K562 (cell line): ENCODE results near the gene SOX8. TPM values are rescaled to one million over a fixed set of nuclear protein-coding genes. Genes with fewer than 3 reads are reported as not detected.

ENCODE experiments used
- FIP1L1 ChIP-seq: fragments of 200-400 bp; formaldehyde crosslinking; IDR thresholded peaks from 2 replicates; pipeline ENCODE4 v1.6.1; 2018; ENCODE audit warnings: mild to moderate bottlenecking, low read depth, low read length; ENCODE audit not compliant: poor library complexity, severe bottlenecking
- FUS ChIP-seq: fragments of 200-400 bp; formaldehyde crosslinking; optimal IDR thresholded peaks from 2 replicates; pipeline ENCODE3; 2017; ENCODE audit warnings: low read depth, low read length
- HDAC2 ChIP-seq: fragments of 450-650 bp; IDR thresholded peaks from 2 replicates; pipeline ENCODE4 v1.6.1; 2016; ENCODE audit warnings: mild to moderate bottlenecking
- KDM2B ChIP-seq: fragments of 250-450 bp; sonication (Bioruptor Pico); IDR thresholded peaks from 2 replicates; pipeline ENCODE4 v1.8.0; 2021; ENCODE audit warnings: mild to moderate bottlenecking, moderate library complexity
- L3MBTL2 ChIP-seq: fragments of 450-650 bp; IDR thresholded peaks from 2 replicates; pipeline ENCODE4 v1.6.1; 2016; ENCODE audit warnings: mild to moderate bottlenecking, moderate library complexity
- NFYB ChIP-seq: IDR thresholded peaks from 2 replicates; pipeline ENCODE4 v1.6.1; 2011; ENCODE audit warnings: mild to moderate bottlenecking, moderate library complexity; ENCODE audit not compliant: insufficient read length; ENCODE audit errors: extremely low read depth
- POLR2AphosphoS2 ChIP-seq: IDR thresholded peaks from 2 replicates; pipeline ENCODE4 v1.6.1; 2012; ENCODE audit warnings: low read length, improper control_type of control experiment
- RBM34 ChIP-seq: fragments of 200-400 bp; formaldehyde crosslinking; IDR thresholded peaks from 2 replicates; pipeline ENCODE4 v1.6.1; 2018; ENCODE audit warnings: low read length, borderline replicate concordance; ENCODE audit not compliant: insufficient read depth
- SRSF3 ChIP-seq: fragments of 200-400 bp; formaldehyde crosslinking; IDR thresholded peaks from 2 replicates; pipeline ENCODE4 v1.6.1; 2016; ENCODE audit warnings: mild to moderate bottlenecking, low read length, moderate library complexity; ENCODE audit not compliant: insufficient read depth
- TFAP4 ChIP-seq: sonication (generic); formaldehyde crosslinking; IDR thresholded peaks from 2 replicates; pipeline ENCODE4 v1.8.0; 2022; ENCODE audit warnings: missing genetic modification reagents, mild to moderate bottlenecking, moderate library complexity, borderline replicate concordance
- YBX1 ChIP-seq: fragments of 450-650 bp; IDR thresholded peaks from 2 replicates; pipeline ENCODE4 v1.7.1; 2016; ENCODE audit warnings: mild to moderate bottlenecking
- ZBTB43 ChIP-seq: sonication (generic); formaldehyde crosslinking; IDR thresholded peaks from 2 replicates; pipeline ENCODE4 v1.8.0; 2023; ENCODE audit warnings: mild to moderate bottlenecking, missing genetic modification reagents
- ZFX ChIP-seq: sonication (generic); formaldehyde crosslinking; IDR thresholded peaks from 2 replicates; pipeline ENCODE4 v1.8.0; 2022; ENCODE audit warnings: mild to moderate bottlenecking, missing genetic modification reagents, moderate library complexity
- ZNF124 ChIP-seq: sonication (generic); formaldehyde crosslinking; IDR thresholded peaks from 2 replicates; pipeline ENCODE4 v1.8.1; 2022; ENCODE audit warnings: missing genetic modification reagents
- ZNF174 ChIP-seq: fragments of 250-450 bp; sonication (Bioruptor Pico); IDR thresholded peaks from 2 replicates; pipeline ENCODE4 v1.4.0; 2020; ENCODE audit warnings: mild to moderate bottlenecking
- ZNF584 ChIP-seq: fragments of 200-800 bp; sonication (Bioruptor generic); IDR thresholded peaks from 2 replicates; pipeline ENCODE4 v1.6.1; 2016; ENCODE audit warnings: low read depth, mild to moderate bottlenecking, missing genetic modification characterization, missing compliant biosample characterization
- polyA plus RNA-seq, 8 experiments: library from polyadenylated mRNA; depleted of rRNA in 4 of 8; stranded (reverse) in 5 of 8; unstranded in 3 of 8; fragments of >200 nt; fragmentation: Nextera tagmentation in 2 of 8; fragmentation: Illumina TruSeq in 1 of 8; extraction: Ambion mirVana in 2 of 8; extraction: Trizol in 1 of 8; gene quantifications; 2 replicates each; pipeline versions ENCODE4 v1.2.1 to v1.2.3, GENCODE V29; 2011 to 2014; ENCODE audit warnings: inconsistent platforms in 1 of 8, missing spikeins in 1 of 8
- total RNA-seq, 7 experiments: library from RNA; depleted of rRNA in 6 of 7; stranded (reverse); fragments of >200 nt in 6 of 7; fragmentation: Illumina TruSeq in 2 of 7; extraction: Trizol in 2 of 7; gene quantifications; 2 replicates each; pipeline versions ENCODE4 v1.2.1 to v1.2.3, GENCODE V29; 2011 to 2021; ENCODE audit warnings: low replicate concordance in 1 of 7
- TF ChIP-seq, protein P1 (sequence below): fragments of 250-450 bp; sonication (Bioruptor Pico); IDR thresholded peaks from 2 replicates; pipeline ENCODE4 v1.8.0; 2021; ENCODE audit warnings: moderate library complexity, mild to moderate bottlenecking, inconsistent platforms
- TF ChIP-seq, protein P2 (sequence below), 3 experiments: fragments of 200-800 bp in 1 of 3; sonication (Bioruptor generic) in 1 of 3; sonication (generic) in 1 of 3; formaldehyde crosslinking in 1 of 3; IDR thresholded peaks; 2 replicates each; pipeline versions ENCODE4 v1.6.1 to v1.8.0; 2016 to 2022; ENCODE audit warnings: mild to moderate bottlenecking in 2 of 3, missing compliant biosample characterization in 2 of 3, missing genetic modification characterization in 2 of 3, missing genetic modification reagents in 1 of 3
- TF ChIP-seq, protein P3 (sequence below): sonication (generic); formaldehyde crosslinking; IDR thresholded peaks from 2 replicates; pipeline ENCODE4 v1.8.1; 2023; ENCODE audit warnings: mild to moderate bottlenecking, missing genetic modification reagents
- TF ChIP-seq, protein P4 (sequence below): fragments of 250-450 bp; sonication (Bioruptor Pico); IDR thresholded peaks from 2 replicates; pipeline ENCODE4 v1.8.0; 2022; ENCODE audit warnings: inconsistent platforms, mild to moderate bottlenecking, moderate library complexity, borderline replicate concordance

SOX8 gene
- total and polyA plus RNA-seq, 9 of the 15 experiments (the other 6 are each of a cell fraction or from before 2014, with no cell fraction given), result 0.07 to 0.15 (median 0.15) TPM; not detected in 6

GRCh38 chr16:970386-970765, 11.2 kb upstream of the SOX8 start (continued):
- peak; percentile 80 for TF ChIP-seq ZBTB43 (CRISPR knock-in tag)
- 0 out of 2 replicates have a peak, but pooled peaks have one; percentile 27 for TF ChIP-seq KDM2B
- no peak for TF ChIP-seq ZNF174 (CRISPR knock-in tag)
- no peak for TF ChIP-seq ZFX (CRISPR knock-in tag)
- no peak for TF ChIP-seq YBX1
- no peak for TF ChIP-seq ZNF124
- TF ChIP-seq POLR2AphosphoS2, result no peak
- TF ChIP-seq TFAP4 (CRISPR knock-in tag), result no peak
- TF ChIP-seq, protein P1, sequence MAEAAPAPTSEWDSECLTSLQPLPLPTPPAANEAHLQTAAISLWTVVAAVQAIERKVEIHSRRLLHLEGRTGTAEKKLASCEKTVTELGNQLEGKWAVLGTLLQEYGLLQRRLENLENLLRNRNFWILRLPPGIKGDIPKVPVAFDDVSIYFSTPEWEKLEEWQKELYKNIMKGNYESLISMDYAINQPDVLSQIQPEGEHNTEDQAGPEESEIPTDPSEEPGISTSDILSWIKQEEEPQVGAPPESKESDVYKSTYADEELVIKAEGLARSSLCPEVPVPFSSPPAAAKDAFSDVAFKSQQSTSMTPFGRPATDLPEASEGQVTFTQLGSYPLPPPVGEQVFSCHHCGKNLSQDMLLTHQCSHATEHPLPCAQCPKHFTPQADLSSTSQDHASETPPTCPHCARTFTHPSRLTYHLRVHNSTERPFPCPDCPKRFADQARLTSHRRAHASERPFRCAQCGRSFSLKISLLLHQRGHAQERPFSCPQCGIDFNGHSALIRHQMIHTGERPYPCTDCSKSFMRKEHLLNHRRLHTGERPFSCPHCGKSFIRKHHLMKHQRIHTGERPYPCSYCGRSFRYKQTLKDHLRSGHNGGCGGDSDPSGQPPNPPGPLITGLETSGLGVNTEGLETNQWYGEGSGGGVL (CRISPR knock-in tag), result no peak
- no peak for TF ChIP-seq ZNF584
- TF ChIP-seq FIP1L1, result peak; percentile 55
- no peak for TF ChIP-seq SRSF3
- TF ChIP-seq, protein P2, sequence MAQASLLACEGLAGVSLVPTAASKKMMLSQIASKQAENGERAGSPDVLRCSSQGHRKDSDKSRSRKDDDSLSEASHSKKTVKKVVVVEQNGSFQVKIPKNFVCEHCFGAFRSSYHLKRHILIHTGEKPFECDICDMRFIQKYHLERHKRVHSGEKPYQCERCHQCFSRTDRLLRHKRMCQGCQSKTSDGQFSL (CRISPR knock-in tag; IDR thresholded peaks at IDR 0.05), result no peak
- TF ChIP-seq, protein P2 (tag; IDR thresholded peaks at IDR 0.05), result no peak
- no peak for TF ChIP-seq FUS
- 0 out of 2 replicates have a peak, but pooled peaks have one; percentile 55 for TF ChIP-seq RBM34
- TF ChIP-seq L3MBTL2, result no peak; the same call in 1 of the 2 replicates
- TF ChIP-seq, protein P3, sequence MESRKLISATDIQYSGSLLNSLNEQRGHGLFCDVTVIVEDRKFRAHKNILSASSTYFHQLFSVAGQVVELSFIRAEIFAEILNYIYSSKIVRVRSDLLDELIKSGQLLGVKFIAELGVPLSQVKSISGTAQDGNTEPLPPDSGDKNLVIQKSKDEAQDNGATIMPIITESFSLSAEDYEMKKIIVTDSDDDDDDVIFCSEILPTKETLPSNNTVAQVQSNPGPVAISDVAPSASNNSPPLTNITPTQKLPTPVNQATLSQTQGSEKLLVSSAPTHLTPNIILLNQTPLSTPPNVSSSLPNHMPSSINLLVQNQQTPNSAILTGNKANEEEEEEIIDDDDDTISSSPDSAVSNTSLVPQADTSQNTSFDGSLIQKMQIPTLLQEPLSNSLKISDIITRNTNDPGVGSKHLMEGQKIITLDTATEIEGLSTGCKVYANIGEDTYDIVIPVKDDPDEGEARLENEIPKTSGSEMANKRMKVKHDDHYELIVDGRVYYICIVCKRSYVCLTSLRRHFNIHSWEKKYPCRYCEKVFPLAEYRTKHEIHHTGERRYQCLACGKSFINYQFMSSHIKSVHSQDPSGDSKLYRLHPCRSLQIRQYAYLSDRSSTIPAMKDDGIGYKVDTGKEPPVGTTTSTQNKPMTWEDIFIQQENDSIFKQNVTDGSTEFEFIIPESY (CRISPR knock-in tag), result no peak; the same call in 1 of the 2 replicates
- TF ChIP-seq, protein P4, sequence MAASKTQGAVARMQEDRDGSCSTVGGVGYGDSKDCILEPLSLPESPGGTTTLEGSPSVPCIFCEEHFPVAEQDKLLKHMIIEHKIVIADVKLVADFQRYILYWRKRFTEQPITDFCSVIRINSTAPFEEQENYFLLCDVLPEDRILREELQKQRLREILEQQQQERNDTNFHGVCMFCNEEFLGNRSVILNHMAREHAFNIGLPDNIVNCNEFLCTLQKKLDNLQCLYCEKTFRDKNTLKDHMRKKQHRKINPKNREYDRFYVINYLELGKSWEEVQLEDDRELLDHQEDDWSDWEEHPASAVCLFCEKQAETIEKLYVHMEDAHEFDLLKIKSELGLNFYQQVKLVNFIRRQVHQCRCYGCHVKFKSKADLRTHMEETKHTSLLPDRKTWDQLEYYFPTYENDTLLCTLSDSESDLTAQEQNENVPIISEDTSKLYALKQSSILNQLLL (CRISPR knock-in tag), result no peak
- no peak for TF ChIP-seq HDAC2
- TF ChIP-seq NFYB, result no peak
